Adrenal gland (tissue), 5 donors: ENCODE measurements around the gene KLHL25.

Experiments
- POLR2A ChIP-seq, 2 donors: fragments of 450-650 bp; IDR thresholded peaks; one replicate each; pipeline ENCODE4 v1.6.1; 2017; ENCODE audit warnings: antibody characterized with exemption in 2 of 2, mild to moderate bottlenecking in 2 of 2, moderate library complexity in 1 of 2
- TF ChIP-seq, protein P1 (sequence below), 6 experiments: fragments of 450-650 bp in 4 of 6; fragments of 200-600 bp in 2 of 6; sonication (generic) in 1 of 6; IDR thresholded peaks; 1 replicate in 5 of 6; 2 replicates in 1 of 6; pipeline versions ENCODE4 v1.5.1 to v1.8.0; 2016 to 2021; ENCODE audit warnings: antibody characterized with exemption in 6 of 6, mild to moderate bottlenecking in 2 of 6, moderate library complexity in 1 of 6
- donor health status: DM: no; HTN: no; CAD: no.

DNA sequence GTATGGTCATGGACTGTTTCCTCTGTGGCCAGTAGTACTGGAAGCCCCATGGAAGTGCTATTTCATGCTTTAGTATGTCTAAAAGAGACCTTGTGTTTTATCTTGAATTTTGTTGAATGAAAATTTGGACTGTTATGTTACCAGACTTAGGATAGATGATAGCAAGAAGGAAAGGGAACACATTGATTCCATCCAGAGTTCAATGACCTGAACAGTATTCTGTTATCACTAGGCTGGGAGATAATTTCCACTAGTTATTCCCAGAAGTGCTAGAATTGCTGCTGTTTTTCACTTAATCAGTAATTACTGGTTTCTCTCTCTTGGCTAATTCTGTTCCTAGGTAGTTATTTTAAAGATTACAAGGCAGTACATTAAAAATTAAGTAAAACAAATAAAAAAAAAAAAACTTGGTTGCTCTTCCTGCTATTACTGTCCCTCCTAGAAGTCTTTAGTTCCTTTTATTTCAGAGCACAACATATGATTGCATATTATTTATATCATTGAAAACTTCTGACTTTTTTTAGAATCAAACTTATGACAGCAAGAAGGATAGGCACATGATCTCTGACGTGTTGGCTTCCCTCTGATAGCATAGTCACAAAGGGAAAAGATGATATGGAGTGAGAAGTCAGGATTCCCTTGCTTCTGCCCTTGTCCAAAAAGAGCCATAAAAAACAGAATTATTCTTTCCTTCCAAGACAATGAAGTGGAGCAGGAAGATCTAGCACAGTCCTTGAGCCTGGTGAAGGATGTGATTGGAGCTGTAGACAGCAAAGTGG, 72.2 kb downstream of the KLHL25 start:
- no peak for TF ChIP-seq POLR2A (IDR thresholded peaks at IDR 0.05)
- TF ChIP-seq, protein P1, sequence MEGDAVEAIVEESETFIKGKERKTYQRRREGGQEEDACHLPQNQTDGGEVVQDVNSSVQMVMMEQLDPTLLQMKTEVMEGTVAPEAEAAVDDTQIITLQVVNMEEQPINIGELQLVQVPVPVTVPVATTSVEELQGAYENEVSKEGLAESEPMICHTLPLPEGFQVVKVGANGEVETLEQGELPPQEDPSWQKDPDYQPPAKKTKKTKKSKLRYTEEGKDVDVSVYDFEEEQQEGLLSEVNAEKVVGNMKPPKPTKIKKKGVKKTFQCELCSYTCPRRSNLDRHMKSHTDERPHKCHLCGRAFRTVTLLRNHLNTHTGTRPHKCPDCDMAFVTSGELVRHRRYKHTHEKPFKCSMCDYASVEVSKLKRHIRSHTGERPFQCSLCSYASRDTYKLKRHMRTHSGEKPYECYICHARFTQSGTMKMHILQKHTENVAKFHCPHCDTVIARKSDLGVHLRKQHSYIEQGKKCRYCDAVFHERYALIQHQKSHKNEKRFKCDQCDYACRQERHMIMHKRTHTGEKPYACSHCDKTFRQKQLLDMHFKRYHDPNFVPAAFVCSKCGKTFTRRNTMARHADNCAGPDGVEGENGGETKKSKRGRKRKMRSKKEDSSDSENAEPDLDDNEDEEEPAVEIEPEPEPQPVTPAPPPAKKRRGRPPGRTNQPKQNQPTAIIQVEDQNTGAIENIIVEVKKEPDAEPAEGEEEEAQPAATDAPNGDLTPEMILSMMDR (IDR thresholded peaks at IDR 0.05), result no peak
